ENCODE data around the gene CLCN3. TPM values are rescaled to one million over a fixed set of nuclear protein-coding genes. Genes with fewer than 3 reads are reported as not detected.

Gene CLCN3
- total and polyA plus RNA-seq, 10 of the 15 experiments (the other 5 are each of a cell fraction or from before 2014, with no cell fraction given) = 4.0 to 22.8 (median 11.8) TPM

DNA sequence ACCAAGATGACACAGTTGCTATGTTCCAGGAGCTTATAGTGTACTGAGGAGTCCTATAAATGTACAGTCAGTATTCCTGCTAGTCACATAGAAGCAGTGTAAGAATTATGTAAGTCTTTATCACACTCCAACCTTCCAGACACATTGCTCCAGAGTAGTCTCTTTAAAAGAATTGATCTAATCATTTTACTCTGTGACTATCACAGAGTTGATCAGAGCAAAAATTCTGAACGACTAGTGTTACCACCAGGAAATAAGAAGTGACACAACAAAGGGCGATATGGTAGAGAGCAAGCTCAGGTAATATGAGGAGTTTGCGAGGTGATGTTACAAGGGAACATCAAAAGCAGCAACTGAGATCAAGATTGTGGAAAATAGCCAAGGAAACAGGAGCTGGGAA lies 146.4 kb downstream of the CLCN3 start:
- Histone ChIP-seq H2AFZ (ENCODE audit: control insufficient read depth, low read depth, low read length) (no peak overlapping the region), H3K36me3 (ENCODE audit: control insufficient read depth in 2 of 2, insufficient read depth in 2 of 2, low read length in 1 of 2) (no peaks in the 10 kb centered on the region), H3K4me2 (ENCODE audit: control insufficient read depth, insufficient read depth) (no peak overlapping the region), H3K4me1 (ENCODE audit: control insufficient read depth, insufficient read depth, low read length) (no peaks in the 10 kb centered on the region), H3K9me3 (replicated peaks; ENCODE audit: control insufficient read depth, insufficient read depth, low read length) (no peaks in the 10 kb centered on the region), H3K9ac (ENCODE audit: control insufficient read depth, insufficient read depth, low read length) (no peak overlapping the region), H3K79me2 (ENCODE audit: control insufficient read depth, insufficient read depth, low read length) (no peaks in the 10 kb centered on the region), H3K4me3 (no peak overlapping the region), H3K27me3 (replicated peaks in 1 of 2; ENCODE audit: control insufficient read depth in 2 of 2, insufficient read depth in 2 of 2, low read length in 1 of 2) (no peaks in the 10 kb centered on the region), H4K20me1 (ENCODE audit: control insufficient read depth, insufficient read depth) (no peaks in the 10 kb centered on the region), H3K27ac (ENCODE audit: control insufficient read depth, insufficient read depth) (no peak overlapping the region)
- ATAC-seq = no peak
- BruUV-seq (replicated peaks) = no TSS peak
- ChIA-PET SMC1A (ENCODE audit: uncharacterized antibody, unreplicated experiment) (interaction anchor here (0.9 kb wide), 1 partner anchor 10 kb away, joined by 3 read pairs; no protein-coding TSS in a partner anchor), POLR2A (no interaction called here), CTCF (interaction anchor here (1.3 to 2.2 kb wide), 2 partner anchors 44 to 146 kb away, joined by 3 to 5 read pairs; partner anchors contain the start of gene CLCN3), RAD21 (ENCODE audit: unreplicated experiment) (no interaction called here)
- WGBS (ENCODE audit: insufficient coverage, insufficient replicate concordance, low lambda C conversion rate, missing lambda C conversion rate) = 71% methylated on average over 3 of the region's 3 CpGs
- intact Hi-C loops (cut with micrococcal nuclease; ENCODE audit: unreplicated experiment) (no loop called here), in situ Hi-C loops (cut with MboI) (no loop called here)
- no peak for DNase-seq (ENCODE audit: low read depth, low spot score)
- TF ChIP-seq ESRRA (IDR thresholded peaks at IDR 0.05; ENCODE audit: low read length) (no peak), GABPA (IDR thresholded peaks at IDR 0.05; ENCODE audit: low read depth) (no peak), SIN3A (IDR thresholded peaks at IDR 0.05; ENCODE audit: low read depth, low read length) (no peak)
- FAIRE-seq = no peak

- Histone ChIP-seq H3K9me3 (replicated peaks; ENCODE audit: control insufficient read depth, insufficient read depth, low read length) (no peaks in the 10 kb centered on the region), H2AFZ (ENCODE audit: control insufficient read depth, low read depth, low read length) (no peak overlapping the region), H3K9ac (ENCODE audit: control insufficient read depth, insufficient read depth, low read length) (no peak overlapping the region), H3K4me3 (no peak overlapping the region), H3K27me3 (replicated peaks in 1 of 2; ENCODE audit: control insufficient read depth in 2 of 2, insufficient read depth in 2 of 2, low read length in 1 of 2) (no peaks in the 10 kb centered on the region), H3K79me2 (ENCODE audit: control insufficient read depth, insufficient read depth, low read length) (no peaks in the 10 kb centered on the region), H3K36me3 (ENCODE audit: control insufficient read depth in 2 of 2, insufficient read depth in 2 of 2, low read length in 1 of 2) (no peaks in the 10 kb centered on the region), H3K4me2 (ENCODE audit: control insufficient read depth, insufficient read depth) (no peak overlapping the region), H4K20me1 (ENCODE audit: control insufficient read depth, insufficient read depth) (no peaks in the 10 kb centered on the region), H3K27ac (ENCODE audit: control insufficient read depth, insufficient read depth) (no peak overlapping the region), H3K4me1 (ENCODE audit: control insufficient read depth, insufficient read depth, low read length) (no peaks in the 10 kb centered on the region)
- BruUV-seq (replicated peaks) = no TSS peak
- 48% methylated on average over 3 of the region's 3 CpGs for WGBS (ENCODE audit: insufficient coverage, insufficient replicate concordance, low lambda C conversion rate, missing lambda C conversion rate)
- SMC1A ChIA-PET (ENCODE audit: uncharacterized antibody, unreplicated experiment) = interaction anchor here (0.8 kb wide), 1 partner anchor 155 kb away, joined by 3 read pairs; no protein-coding TSS in a partner anchor
- intact Hi-C loops (cut with micrococcal nuclease; ENCODE audit: unreplicated experiment) = no loop called here
- in situ Hi-C loops (cut with MboI) = no loop called here
- FAIRE-seq (no peak), DNase-seq (ENCODE audit: low read depth, low spot score) (no peak), ATAC-seq (no peak)
- CTCF ChIA-PET = no interaction called here
- POLR2A ChIA-PET = no interaction called here
- RAD21 ChIA-PET (ENCODE audit: unreplicated experiment) = no interaction called here
- TF ChIP-seq ASH2L (IDR thresholded peaks at IDR 0.05; ENCODE audit: borderline replicate concordance, low read depth) (no peak), RBBP5 (conservative IDR thresholded peaks at IDR 0.05) (no peak), BCL11A (IDR thresholded peaks at IDR 0.05; ENCODE audit: low read depth, low read length) (no peak), BRCA1 (IDR thresholded peaks at IDR 0.05; ENCODE audit: low read depth, low read length) (no peak), CEBPB (IDR thresholded peaks at IDR 0.05; ENCODE audit: borderline replicate concordance in 1 of 2, low read depth in 2 of 2, low read length in 2 of 2) (no peak), ESRRA (IDR thresholded peaks at IDR 0.05; ENCODE audit: low read length) (no peak), BCL3 (IDR thresholded peaks at IDR 0.05; ENCODE audit: borderline replicate concordance, insufficient read depth, low read depth, low read length, poor library complexity, severe bottlenecking) (no peak), ZNF687 (IDR thresholded peaks at IDR 0.05) (no peak)
These were observed 148.0 kb downstream of the CLCN3 start for GRCh38 chr4:169768385-169768784.
